Activated naive CD8-positive, alpha-beta T cell treated with anti-CD3 and anti-CD28 coated beads, Interleukin-2, amount 50 U/mL, for 16 hours (primary cell): ENCODE data around the gene CMTM7.
"Not testable (repeated sequence)": the region's sequence is repeated elsewhere in the genome, so short reads cannot be mapped to it uniquely, and the experiment has no call there.

Source experiments
- DNase-seq: peaks from one replicate; pipeline ENCODE4 v3.0.0-alpha.2; 2020; ENCODE audit warnings: low read depth, low spot score

Gene CMTM7

DNA sequence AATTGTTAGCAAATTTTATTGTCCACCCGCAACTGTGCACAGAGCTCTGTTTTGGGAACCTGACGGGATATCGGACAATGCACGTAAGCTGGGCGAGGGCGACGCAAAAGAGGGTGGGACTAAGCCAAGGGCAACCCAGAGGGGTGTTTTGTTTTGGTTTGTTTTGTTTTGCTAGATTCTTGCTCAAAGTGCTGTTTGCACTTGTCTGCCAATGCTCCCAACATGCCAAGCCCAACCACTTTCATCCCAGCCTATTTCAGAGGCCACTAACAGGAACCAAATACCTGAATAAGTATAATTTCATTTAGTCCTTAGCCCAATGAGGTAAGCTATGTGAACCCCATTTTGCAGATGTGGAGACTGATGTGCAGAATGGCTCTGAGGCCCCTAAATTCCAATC is 9.7 kb upstream of the CMTM7 start:
- no peak for DNase-seq

GRCh38 chr3:32383136-32383711 is 8.4 kb upstream of the CMTM7 start:
- DNase-seq = no peak

- DNase-seq = no peak
These were observed 6.7 kb upstream of the CMTM7 start for GRCh38 chr3:32384938-32385337.

GRCh38 chr3:32387512-32387911 is 4.1 kb upstream of the CMTM7 start:
- no peak for DNase-seq

- not testable (repeated sequence) for DNase-seq
These were observed 2.1 kb upstream of the CMTM7 start for GRCh38 chr3:32389577-32389976.

DNA sequence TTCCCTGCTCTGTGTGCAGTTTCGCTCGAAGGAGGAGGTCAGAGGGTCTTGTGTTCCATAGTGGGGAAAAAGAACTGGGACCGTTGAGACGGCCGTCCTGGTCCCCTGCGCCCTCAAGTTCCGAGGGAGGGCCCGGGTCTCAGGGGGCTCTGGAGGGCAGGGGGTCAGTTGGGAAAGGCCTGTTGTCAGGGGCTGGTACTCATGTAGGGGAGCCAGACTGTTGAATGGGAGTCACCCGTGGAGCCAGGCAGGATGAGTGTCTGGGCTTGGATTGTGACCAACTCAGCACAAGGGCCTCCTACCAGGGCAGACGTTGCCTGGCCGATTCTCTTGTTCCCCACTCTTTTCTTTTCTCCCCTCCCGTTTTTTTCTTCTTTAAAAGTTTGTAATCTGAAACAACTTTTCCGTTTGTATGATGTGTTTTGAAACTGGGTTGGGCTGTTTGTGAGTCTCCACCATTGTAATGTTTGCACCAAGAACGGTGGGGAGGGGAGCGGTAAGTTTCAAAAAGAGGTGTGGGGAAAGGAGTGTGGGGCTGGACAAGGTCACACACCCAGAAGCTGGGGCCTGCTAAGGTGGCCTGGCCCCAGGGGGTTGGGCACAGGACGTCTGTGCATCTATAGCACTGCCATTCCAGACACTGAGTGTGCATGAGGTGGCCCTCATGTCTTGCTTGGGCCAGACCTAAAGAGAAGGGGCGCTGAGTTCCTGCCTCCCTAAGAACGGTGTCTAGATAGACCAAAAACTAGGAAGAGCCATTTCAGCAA is 1.1 kb downstream of the CMTM7 start:
- DNase-seq = no peak

GRCh38 chr3:32395496-32395895 is 3.8 kb downstream of the CMTM7 start:
- DNase-seq = no peak

GRCh38 chr3:32397941-32398340 is 6.3 kb downstream of the CMTM7 start:
- DNase-seq = no peak

- no peak for DNase-seq
These were observed 6.9 kb downstream of the CMTM7 start for GRCh38 chr3:32398531-32398930.

GRCh38 chr3:32399030-32399620 is 7.5 kb downstream of the CMTM7 start:
- no peak for DNase-seq

GRCh38 chr3:32401126-32401525 is 9.5 kb downstream of the CMTM7 start:
- DNase-seq = no peak

- no peak for DNase-seq
These were observed 10.0 kb downstream of the CMTM7 start for GRCh38 chr3:32401556-32402081.

DNA sequence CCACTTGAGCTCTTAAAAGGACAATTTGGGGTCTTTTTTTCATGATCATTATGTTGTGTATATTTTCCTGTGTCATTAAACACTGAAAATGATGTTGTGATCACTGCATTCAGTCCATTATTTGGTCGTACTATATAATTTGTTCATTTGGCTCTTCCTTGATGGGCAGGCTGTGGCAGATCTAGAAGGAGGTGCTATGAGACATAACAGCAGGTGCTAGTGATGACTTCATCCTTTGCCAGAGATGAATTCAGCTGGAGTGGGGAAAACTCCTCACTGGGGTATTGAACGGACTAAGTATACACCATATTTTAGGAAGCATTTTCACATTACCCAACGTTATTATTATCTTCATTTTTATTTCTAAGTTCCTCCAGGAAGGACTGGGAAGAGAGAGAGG is 12.0 kb downstream of the CMTM7 start:
- DNase-seq = no peak

GRCh38 chr3:32404714-32405113 is 13.1 kb downstream of the CMTM7 start:
- DNase-seq = no peak

DNA sequence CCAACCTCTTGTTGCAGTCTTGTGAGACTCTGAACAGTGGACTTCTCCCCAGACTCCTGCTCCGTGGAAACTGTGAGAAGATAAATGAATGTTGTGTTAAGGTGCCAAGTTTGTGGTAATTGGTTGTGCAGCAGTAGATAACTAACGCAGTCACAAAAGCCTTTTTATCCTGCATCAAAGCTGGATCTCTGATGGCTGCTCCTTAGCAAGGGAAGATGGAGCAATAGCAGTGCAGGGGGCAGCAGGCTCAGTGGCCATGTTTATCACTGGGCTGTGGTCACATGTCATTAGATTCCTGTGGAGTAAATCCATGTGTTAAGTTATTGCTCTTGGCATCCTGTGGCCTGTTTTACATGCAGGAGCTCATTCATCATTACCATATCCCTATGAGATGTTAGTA is 13.5 kb downstream of the CMTM7 start:
- DNase-seq = no peak

DNA sequence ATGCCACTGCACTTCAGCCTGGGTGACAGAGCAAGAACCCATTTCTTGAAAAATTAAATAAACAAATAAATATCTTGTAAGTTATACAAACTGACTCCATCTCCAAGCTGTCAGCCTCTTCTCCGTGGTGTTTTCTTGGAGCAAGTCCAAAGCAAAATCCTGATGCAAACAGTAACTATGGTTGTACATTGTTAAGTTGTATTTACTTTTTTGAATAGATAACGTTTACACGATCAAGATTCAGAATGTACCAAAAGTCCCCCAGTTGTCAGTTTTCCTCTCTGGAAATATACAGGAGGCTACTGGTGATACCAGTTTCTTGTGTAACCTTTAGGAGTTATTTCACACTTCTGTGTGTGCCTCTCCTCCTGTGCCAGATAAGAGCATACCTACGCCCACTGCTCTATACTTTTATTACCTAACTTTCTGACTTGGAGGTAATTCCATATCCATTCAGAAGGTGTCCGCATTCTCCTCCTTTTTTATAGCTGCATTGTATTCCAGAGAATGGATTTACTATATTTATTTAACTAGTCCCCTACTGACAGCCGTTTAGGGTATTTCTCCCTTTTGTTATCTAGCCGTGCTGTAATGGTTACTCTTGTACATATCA is 14.2 kb downstream of the CMTM7 start:
- DNase-seq = no peak

- DNase-seq = no peak
These were observed 15.1 kb downstream of the CMTM7 start for GRCh38 chr3:32406486-32407408.

GRCh38 chr3:32410367-32411246 is 19.0 kb downstream of the CMTM7 start:
- DNase-seq = no peak

DNA sequence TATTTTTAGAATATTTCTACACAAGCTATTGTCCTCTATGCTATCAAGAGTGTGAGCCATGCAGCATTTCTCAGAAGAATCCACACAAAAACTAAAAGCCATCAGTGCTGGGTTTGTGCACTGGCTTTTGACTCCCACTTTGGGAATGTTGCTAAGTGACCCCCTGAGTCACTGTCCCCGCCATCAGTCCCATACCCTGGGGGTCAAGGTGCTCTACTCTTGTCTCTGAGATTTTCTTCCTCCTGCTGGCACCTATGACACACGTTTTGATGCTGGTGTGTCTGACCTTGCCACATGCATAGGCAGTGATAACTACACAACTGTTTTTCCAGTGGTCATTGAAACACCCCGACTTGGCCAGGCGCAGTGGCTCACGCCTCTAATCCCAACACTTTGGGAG is 19.8 kb downstream of the CMTM7 start:
- no peak for DNase-seq

DNA sequence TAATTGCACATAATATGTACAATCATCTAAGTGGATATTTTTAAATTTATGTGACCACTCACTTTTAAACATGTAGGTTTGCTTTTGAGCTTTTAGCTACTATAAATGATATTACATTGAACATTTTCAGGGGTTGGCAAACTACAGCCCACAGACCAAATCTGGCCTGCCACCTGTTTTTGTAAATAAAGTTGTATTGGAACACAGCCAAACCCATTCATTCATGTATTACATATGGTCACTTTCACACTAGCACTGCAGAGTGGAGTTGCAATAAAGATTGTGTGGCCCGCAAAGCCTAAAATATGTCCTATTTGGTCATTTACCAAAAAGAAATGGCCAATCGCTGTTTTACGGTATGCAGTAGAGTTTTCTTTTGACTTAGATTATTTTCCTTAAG is 21.2 kb downstream of the CMTM7 start:
- no peak for DNase-seq
